Neural cell (in vitro differentiated cells): ENCODE data around the gene C3orf85. TPM values are rescaled to one million over a fixed set of nuclear protein-coding genes. Genes with fewer than 3 reads are reported as not detected.

ENCODE experiments used
- H2AFZ ChIP-seq: fragments of 200-600, 300-800 bp; sonication (generic), shearing (Covaris generic); 2 replicates; pipeline ENCODE4 v1.6.0; 2014; ENCODE audit warnings: low read depth, mild to moderate bottlenecking, antibody characterized with exemption, low read length, moderate library complexity
- H3F3A ChIP-seq: fragments of 200-600 bp; shearing (Covaris generic); 2 replicates; pipeline ENCODE4 v1.6.1; 2016; ENCODE audit warnings: mild to moderate bottlenecking, moderate library complexity, mixed read lengths, antibody characterized with exemption, low read length; ENCODE audit not compliant: insufficient read depth, poor library complexity, severe bottlenecking
- H3K27ac ChIP-seq: fragments of 200-600, 300-800 bp; sonication (generic), shearing (Covaris generic); 2 replicates; pipeline ENCODE4 v1.5.1; 2014; ENCODE audit warnings: mild to moderate bottlenecking, low read length, moderate library complexity
- H3K27me3 ChIP-seq: fragments of 300-800, 200-600 bp; sonication (generic), shearing (Covaris generic); 2 replicates; pipeline ENCODE4 v1.6.0; 2014; ENCODE audit warnings: mild to moderate bottlenecking, low read depth, low read length, moderate library complexity; ENCODE audit not compliant: insufficient read depth
- H3K36me3 ChIP-seq: fragments of 300-800, 200-600 bp; sonication (generic), shearing (Covaris generic); 2 replicates; pipeline ENCODE4 v1.5.1; 2014; ENCODE audit warnings: mild to moderate bottlenecking, antibody characterized with exemption, low read length, moderate library complexity; ENCODE audit not compliant: insufficient read depth
- H3K4me2 ChIP-seq: fragments of 300-800, 200-600 bp; sonication (generic), shearing (Covaris generic); 2 replicates; pipeline ENCODE4 v1.6.0; 2014; ENCODE audit warnings: mild to moderate bottlenecking, low read length
- H3K4me3 ChIP-seq: fragments of 300-800, 200-600 bp; sonication (generic), shearing (Covaris generic); 2 replicates; pipeline ENCODE4 v1.5.1; 2014; ENCODE audit warnings: mild to moderate bottlenecking, low read length, moderate library complexity
- H3K79me2 ChIP-seq: fragments of 200-600 bp; shearing (Covaris generic); replicated peaks from 2 replicates; pipeline ENCODE4 v1.6.0; 2014; ENCODE audit warnings: mild to moderate bottlenecking, low read length, moderate library complexity; ENCODE audit not compliant: insufficient read depth
- H3K9ac ChIP-seq: fragments of 300-800, 200-600 bp; sonication (generic), shearing (Covaris generic); 2 replicates; pipeline ENCODE4 v1.6.1; 2016; ENCODE audit warnings: mild to moderate bottlenecking, low read length, mixed read lengths
- H3K9me2 ChIP-seq: fragments of 200-600 bp; shearing (Covaris generic); 2 replicates; pipeline ENCODE4 v1.6.1; 2016; ENCODE audit warnings: mild to moderate bottlenecking, low read length, mixed read lengths; ENCODE audit not compliant: insufficient read depth
- H3K9me3 ChIP-seq: fragments of 200-600, 300-800 bp; sonication (generic), shearing (Covaris generic); 2 replicates; pipeline ENCODE4 v1.6.1; 2016; ENCODE audit warnings: mild to moderate bottlenecking, mixed run types, low read length, moderate library complexity, mixed read lengths
- H4K20me1 ChIP-seq: fragments of 200-600 bp; shearing (Covaris generic); 2 replicates; pipeline ENCODE4 v1.6.1; 2016; ENCODE audit warnings: mild to moderate bottlenecking, mixed run types; ENCODE audit not compliant: insufficient read depth
- CTCF ChIP-seq: fragments of 450-650 bp; IDR thresholded peaks from 2 replicates; pipeline ENCODE4 v1.5.1; 2014; ENCODE audit warnings: antibody characterized with exemption, mild to moderate bottlenecking, moderate library complexity; ENCODE audit not compliant: poor library complexity, severe bottlenecking
- EP300 ChIP-seq: fragments of 450-650 bp; conservative IDR thresholded peaks from 2 replicates; pipeline ENCODE4 v1.6.1; 2014; ENCODE audit warnings: antibody characterized with exemption, mild to moderate bottlenecking, moderate library complexity; ENCODE audit not compliant: poor library complexity, severe bottlenecking
- EZH2 ChIP-seq: fragments of 200-600, 300-800 bp; shearing (Covaris generic), sonication (generic); IDR thresholded peaks from 2 replicates; pipeline ENCODE4 v1.6.1; 2014; ENCODE audit warnings: antibody characterized with exemption, low read length, borderline replicate concordance, mild to moderate bottlenecking; ENCODE audit not compliant: insufficient read depth, poor library complexity, severe bottlenecking
- MXI1 ChIP-seq: fragments of 450-650 bp; conservative IDR thresholded peaks from 2 replicates; pipeline ENCODE4 v1.6.1; 2014; ENCODE audit warnings: antibody characterized with exemption, mild to moderate bottlenecking; ENCODE audit not compliant: poor library complexity, severe bottlenecking
- POLR2AphosphoS5 ChIP-seq: IDR thresholded peaks from 2 replicates; pipeline ENCODE4 v1.6.1; 2012
- RAD21 ChIP-seq: fragments of 450-650 bp; conservative IDR thresholded peaks from 2 replicates; pipeline ENCODE4 v1.6.1; 2014; ENCODE audit warnings: antibody characterized with exemption, mild to moderate bottlenecking, moderate library complexity
- REST ChIP-seq: IDR thresholded peaks from 2 replicates; pipeline ENCODE4 v1.6.1; 2012; ENCODE audit warnings: borderline replicate concordance
- SMC3 ChIP-seq: fragments of 450-650 bp; conservative IDR thresholded peaks from 2 replicates; pipeline ENCODE4 v1.6.1; 2014; ENCODE audit warnings: antibody characterized with exemption, mild to moderate bottlenecking, moderate library complexity; ENCODE audit not compliant: poor library complexity
- TAF1 ChIP-seq: IDR thresholded peaks from 2 replicates; pipeline ENCODE4 v1.6.1; 2012; ENCODE audit warnings: low read depth
- polyA plus RNA-seq: library from polyadenylated mRNA; depleted of rRNA; stranded (reverse); fragments of >200 nt; gene quantifications from 2 replicates; pipeline ENCODE4 v1.2.3, GENCODE V29; 2014

The C3orf85 gene
- polyA plus RNA-seq, 1 donor from 2014 or later: not detected

DNA sequence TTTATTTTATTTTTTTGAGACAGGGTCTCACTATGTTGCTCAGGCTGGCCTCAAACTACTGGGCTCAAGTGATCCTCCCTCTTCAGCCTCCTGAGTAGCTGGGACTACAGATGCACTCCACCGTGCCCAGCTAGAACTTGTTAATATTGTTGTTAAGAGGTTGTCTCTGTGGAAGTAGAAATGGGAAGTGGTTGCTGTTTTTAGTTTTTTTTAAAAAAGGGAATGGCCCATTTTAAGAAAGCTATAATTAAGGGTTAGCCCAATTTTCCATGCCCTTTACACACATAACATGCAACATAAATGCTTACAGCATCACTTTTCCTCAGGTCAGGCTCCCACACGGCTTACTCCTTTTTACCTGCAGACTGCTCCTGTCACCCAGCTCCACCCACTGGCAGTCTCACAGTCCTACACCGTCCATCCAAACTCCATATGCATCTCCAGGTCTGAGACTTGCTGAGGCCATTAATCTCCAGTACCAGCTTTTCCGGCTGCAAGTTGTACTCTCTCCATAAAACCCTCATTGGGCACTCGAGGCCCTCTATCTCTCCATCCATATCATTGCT is 38.4 kb upstream of the C3orf85 start:
- Histone ChIP-seq H3K9me3 (no peaks in the 10 kb centered on the region), H2AFZ (no peak overlapping the region), H4K20me1 (no peaks in the 10 kb centered on the region), H3K27ac (no peak overlapping the region), H3F3A (no peaks in the 10 kb centered on the region), H3K4me2 (no peak overlapping the region), H3K79me2 (no peaks in the 10 kb centered on the region), H3K36me3 (no peaks in the 10 kb centered on the region), H3K27me3 (no peaks in the 10 kb centered on the region), H3K9me2 (no peaks in the 10 kb centered on the region), H3K4me3 (no peak overlapping the region), H3K9ac (no peak overlapping the region)
- TF ChIP-seq TAF1: no peak
- no peak for TF ChIP-seq EZH2
- no peak for TF ChIP-seq REST
- no peak for TF ChIP-seq SMC3
- TF ChIP-seq RAD21: no peak

GRCh38 chr3:109109574-109109973 is 26.9 kb upstream of the C3orf85 start:
- Histone ChIP-seq H3K9ac (no peak overlapping the region), H3K9me3 (no peaks in the 10 kb centered on the region), H4K20me1 (no peaks in the 10 kb centered on the region), H3K4me3 (no peak overlapping the region), H3K79me2 (no peaks in the 10 kb centered on the region), H3K36me3 (no peaks in the 10 kb centered on the region), H3K9me2 (no peaks in the 10 kb centered on the region), H3K27me3 (no peaks in the 10 kb centered on the region), H2AFZ (no peak overlapping the region), H3K4me2 (no peak overlapping the region), H3K27ac (no peak overlapping the region), H3F3A (no peaks in the 10 kb centered on the region)
- no peak for TF ChIP-seq EZH2
- TF ChIP-seq RAD21: no peak
- no peak for TF ChIP-seq TAF1
- TF ChIP-seq EP300: no peak
- TF ChIP-seq MXI1: no peak
- TF ChIP-seq SMC3: no peak
- no peak for TF ChIP-seq POLR2AphosphoS5

- TF ChIP-seq POLR2AphosphoS5 (no peak), RAD21 (no peak), SMC3 (no peak), EP300 (no peak), MXI1 (no peak), CTCF (no peak), EZH2 (no peak), REST (no peak), TAF1 (no peak)
- H4K20me1 ChIP-seq: no peaks in the 10 kb centered on the region
- H3K9me2 ChIP-seq: no peaks in the 10 kb centered on the region
- no peaks in the 10 kb centered on the region for H3F3A ChIP-seq
- no peaks in the 10 kb centered on the region for H3K9me3 ChIP-seq
- H3K36me3 ChIP-seq: no peaks in the 10 kb centered on the region
- H3K4me3 ChIP-seq: no peak overlapping the region
- H3K79me2 ChIP-seq: no peaks in the 10 kb centered on the region
- H3K27me3 ChIP-seq: no peaks in the 10 kb centered on the region
- no peak overlapping the region for H3K4me2 ChIP-seq
- H3K27ac ChIP-seq: no peak overlapping the region
- no peak overlapping the region for H2AFZ ChIP-seq
- no peak overlapping the region for H3K9ac ChIP-seq
These were observed 23.4 kb upstream of the C3orf85 start for GRCh38 chr3:109112946-109113760.
